Measurements from ENCODE around the gene MFSD8.
A peak's percentile ranks its signal among the peaks of the same experiment; 100 is the strongest.
"Not testable (repeated sequence)": the region's sequence is repeated elsewhere in the genome, so short reads cannot be mapped to it uniquely, and the experiment has no call there.

MFSD8 gene

GRCh38 chr4:127965062-127965802, at the start of gene MFSD8, which contains the start of gene ABHD18:
TSS of gene MFSD8 (minus strand) at chr4:127965173. CDS start at chr4:127965133, 40 bp downstream.
TSS of gene ABHD18 (plus strand) at chr4:127965406. CDS start at chr4:127982956, 17,550 bp downstream.
- DNase-seq: peak; percentile 97

- no peak for DNase-seq
Measured at GRCh38 chr4:128009428-128009827, 44.5 kb upstream of the MFSD8 start.

GRCh38 chr4:128006592-128006991, 41.6 kb upstream of the MFSD8 start:
- DNase-seq: no peak

GRCh38 chr4:127997534-127998388, 32.8 kb upstream of the MFSD8 start:
- no peak for DNase-seq

- not testable (repeated sequence) for DNase-seq
Measured at GRCh38 chr4:127996521-127996920, 31.5 kb upstream of the MFSD8 start.

GRCh38 chr4:127995776-127996175, 30.8 kb upstream of the MFSD8 start:
- no peak for DNase-seq

GRCh38 chr4:127993151-127993550, 28.2 kb upstream of the MFSD8 start:
- no peak for DNase-seq

GRCh38 chr4:127988638-127989037, 23.7 kb upstream of the MFSD8 start:
- no peak for DNase-seq

- no peak for DNase-seq
Measured at GRCh38 chr4:127985989-127986388, 21.0 kb upstream of the MFSD8 start.

- no peak for DNase-seq
Measured at GRCh38 chr4:127982445-127982844, 17.5 kb upstream of the MFSD8 start.

- no peak for DNase-seq
Measured at GRCh38 chr4:127978930-127979329, 14.0 kb upstream of the MFSD8 start.

- no peak for DNase-seq
Measured at GRCh38 chr4:127975121-127975770, 10.3 kb upstream of the MFSD8 start.

- DNase-seq: not testable (repeated sequence)
Measured at GRCh38 chr4:127970925-127971324, 6.0 kb upstream of the MFSD8 start.

GRCh38 chr4:127968586-127968985, 3.6 kb upstream of the MFSD8 start:
- no peak for DNase-seq

GRCh38 chr4:127967141-127967775, 2.3 kb upstream of the MFSD8 start:
- DNase-seq: no peak

- DNase-seq: peak; percentile 63
Measured at GRCh38 chr4:127965803-127966175, 816 bp upstream of the MFSD8 start.

- peak; percentile 54 for DNase-seq
Measured at GRCh38 chr4:127964426-127965061, 429 bp downstream of the MFSD8 start.

- not testable (repeated sequence) for DNase-seq
Measured at GRCh38 chr4:127963633-127964398, 1.2 kb downstream of the MFSD8 start.

GRCh38 chr4:127959794-127960193, 5.2 kb downstream of the MFSD8 start:
- no peak for DNase-seq

GRCh38 chr4:127957105-127957504, 7.9 kb downstream of the MFSD8 start:
- no peak for DNase-seq

GRCh38 chr4:127936974-127937373, 28.0 kb downstream of the MFSD8 start:
- DNase-seq: no peak

GRCh38 chr4:127931836-127932235, 33.1 kb downstream of the MFSD8 start:
- DNase-seq: not testable (repeated sequence)
